Brain microvascular endothelial cell (primary cell): ENCODE results near the gene MMP25.

Experiments
- DNase-seq: peaks from one replicate; pipeline ENCODE4 v3.0.0-alpha.2; 2020
- H3K27ac ChIP-seq: fragments of 250-450 bp; sonication (Bioruptor Pico); 2 replicates; pipeline ENCODE4 v1.5.1; 2020; ENCODE audit warnings: mild to moderate bottlenecking, moderate library complexity
- H3K27me3 ChIP-seq: fragments of 250-450 bp; sonication (Bioruptor Pico); replicated peaks from 2 replicates; pipeline ENCODE4 v1.5.1; 2020; ENCODE audit warnings: mild to moderate bottlenecking
- H3K36me3 ChIP-seq: fragments of 250-450 bp; sonication (Bioruptor Pico); replicated peaks from 2 replicates; pipeline ENCODE4 v1.5.1; 2020; ENCODE audit warnings: mild to moderate bottlenecking
- H3K4me3 ChIP-seq: 2 replicates; pipeline ENCODE4 v1.5.1; 2011; ENCODE audit warnings: low read depth, mild to moderate bottlenecking, control low read depth, low read length, moderate library complexity
- CTCF ChIP-seq: IDR thresholded peaks from 2 replicates; pipeline ENCODE4 v1.5.1; 2011; ENCODE audit warnings: low read depth, mild to moderate bottlenecking, moderate library complexity, low read length, control low read depth, inconsistent platforms; ENCODE audit errors: missing control alignments
- in situ Hi-C: cut with HindIII; loops from 2 replicates; pipeline ENCODE4 v1.10.0; 2017; ENCODE audit warnings: low sequenced_read_pairs, low pct_ligation_motif_present

MMP25 gene

GRCh38 chr16:3019594-3020246, 26.6 kb upstream of the MMP25 start:
- peak overlapping the region; percentile 95 for H3K4me3 ChIP-seq
- H3K27ac ChIP-seq = no peak overlapping the region
- H3K36me3 ChIP-seq = peaks cover 10% of the 10 kb centered on the region
- in situ Hi-C loops = no loop called here
- H3K27me3 ChIP-seq = no peaks in the 10 kb centered on the region
- no peak for TF ChIP-seq CTCF
- no peak for DNase-seq

GRCh38 chr16:3020247-3020603, 26.1 kb upstream of the MMP25 start, which contains the start of gene TNFRSF12A:
TSS of gene TNFRSF12A (plus strand) at chr16:3020368. CDS start at chr16:3020398, 30 bp downstream.
- H3K4me3 ChIP-seq = peak within 1 kb of the TSS; percentile 95
- peaks cover 10% of the 10 kb centered on the region for H3K36me3 ChIP-seq
- H3K27ac ChIP-seq = peak within 1 kb of the TSS; percentile 97
- no peaks in the 10 kb centered on the region for H3K27me3 ChIP-seq
- in situ Hi-C loops = no loop called here
- peak; percentile 59 for DNase-seq
- no peak for TF ChIP-seq CTCF

- Histone ChIP-seq H3K4me3 (peak overlapping the region; percentile 95), H3K36me3 (peaks cover 10% of the 10 kb centered on the region), H3K27me3 (no peaks in the 10 kb centered on the region), H3K27ac (peak overlapping the region; percentile 97)
- in situ Hi-C loops = no loop called here
- no peak for TF ChIP-seq CTCF
- DNase-seq = peak; percentile 78
Observed at GRCh38 chr16:3020604-3021448, 25.5 kb upstream of the MMP25 start.

- peak; percentile 49 for TF ChIP-seq CTCF
- in situ Hi-C loops = no loop called here
- Histone ChIP-seq H3K27ac (peak overlapping the region; percentile 97), H3K27me3 (no peaks in the 10 kb centered on the region), H3K36me3 (peaks cover 10% of the 10 kb centered on the region), H3K4me3 (peak overlapping the region; percentile 95)
- peak; percentile 91 for DNase-seq
Observed at GRCh38 chr16:3021449-3022207, 24.7 kb upstream of the MMP25 start.

- DNase-seq = peak; percentile 93
- Histone ChIP-seq H3K36me3 (peaks cover 15% of the 10 kb centered on the region), H3K27ac (peak overlapping the region; percentile 97), H3K27me3 (no peaks in the 10 kb centered on the region), H3K4me3 (peak overlapping the region; percentile 95)
- in situ Hi-C loops = no loop called here
- no peak for TF ChIP-seq CTCF
Observed at GRCh38 chr16:3022208-3022683, 24.1 kb upstream of the MMP25 start.
